Suprapubic skin (tissue), 4 donors: ENCODE measurements around the gene METTL21A. TPM values are rescaled to one million over a fixed set of nuclear protein-coding genes. Genes with fewer than 3 reads are reported as not detected.
A peak's percentile ranks its signal among the peaks of the same experiment; 100 is the strongest.
"Not testable (repeated sequence)": the region's sequence is repeated elsewhere in the genome, so short reads cannot be mapped to it uniquely, and the experiment has no call there.

Source experiments
- DNase-seq, 2 donors: peaks; one replicate each; pipeline ENCODE4 v3.0.0-alpha.2; 2019; ENCODE audit warnings: low spot score in 2 of 2
- H3K27ac ChIP-seq: fragments of 200-600 bp; sonication (generic); one replicate; pipeline ENCODE4 v1.5.1; 2019
- H3K27me3 ChIP-seq: fragments of 200-600 bp; sonication (generic); one replicate; pipeline ENCODE4 v1.5.1; 2019
- H3K36me3 ChIP-seq: fragments of 200-600 bp; sonication (generic); one replicate; pipeline ENCODE4 v1.5.1; 2019
- H3K4me1 ChIP-seq: fragments of 200-600 bp; sonication (generic); one replicate; pipeline ENCODE4 v1.5.1; 2019
- H3K4me3 ChIP-seq: fragments of 200-600 bp; sonication (generic); one replicate; pipeline ENCODE4 v1.5.1; 2019; ENCODE audit warnings: mild to moderate bottlenecking
- H3K9me3 ChIP-seq: fragments of 200-600 bp; sonication (generic); one replicate; pipeline ENCODE4 v1.5.1; 2019
- EP300 ChIP-seq: sonication (generic); formaldehyde crosslinking; IDR thresholded peaks from one replicate; pipeline ENCODE4 v1.6.1; 2017; ENCODE audit warnings: antibody characterized with exemption
- POLR2A ChIP-seq, 2 donors: fragments of 450-650 bp; IDR thresholded peaks; one replicate each; pipeline ENCODE4 v1.6.1; 2017; ENCODE audit warnings: antibody characterized with exemption in 2 of 2, mild to moderate bottlenecking in 2 of 2, moderate library complexity in 2 of 2
- POLR2AphosphoS5 ChIP-seq, 3 donors: sonication (generic); formaldehyde crosslinking; IDR thresholded peaks; one replicate each; pipeline ENCODE4 v1.6.1; 2017; ENCODE audit warnings: antibody characterized with exemption in 3 of 3
- WGBS: methylation state at CpG from one replicate; pipeline ENCODE4 v1.1.5; 2018; 5-methylcytosine and 5-hydroxymethylcytosine counted together
- total RNA-seq, 4 donors: library from RNA; depleted of rRNA; stranded (reverse); fragments of >200 nt; gene quantifications; one replicate each; pipeline ENCODE4 v1.1.0, GENCODE V29; 2016
- TF ChIP-seq, protein P1 (sequence below), 2 donors: fragments of 200-600 bp in 1 of 2; fragments of 450-650 bp in 1 of 2; sonication (generic) in 1 of 2; IDR thresholded peaks; one replicate each; pipeline ENCODE4 v1.5.1; 2016 to 2019; ENCODE audit warnings: antibody characterized with exemption in 2 of 2, mild to moderate bottlenecking in 1 of 2, moderate library complexity in 1 of 2

The METTL21A gene
- total RNA-seq, 4 donors from 2014 or later = 5.6 to 24.1 (median 8.0) TPM

DNA sequence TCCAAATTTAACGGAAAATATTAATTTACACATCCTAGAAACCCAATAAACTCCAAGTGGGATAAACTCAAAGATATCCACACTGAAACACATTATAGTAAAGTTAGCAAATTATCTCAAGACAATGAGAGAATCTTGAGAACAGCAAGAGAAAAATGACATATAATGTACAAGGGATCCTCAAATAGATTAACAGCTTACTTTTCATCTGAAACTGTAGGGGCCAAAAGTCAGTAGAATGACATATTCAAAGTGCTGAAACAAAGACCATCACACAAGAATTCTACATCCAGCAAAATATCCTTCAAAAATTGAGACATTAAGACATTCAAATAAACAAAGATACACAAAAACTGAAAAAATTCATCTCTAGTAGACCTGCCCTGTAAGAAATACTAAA, 18.7 kb upstream of the METTL21A start:
- H3K9me3 ChIP-seq = no peaks in the 10 kb centered on the region
- H3K27ac ChIP-seq = no peak overlapping the region
- 94% methylated on average over 1 of the region's 1 CpG for WGBS
- DNase-seq = no peak
- no peaks in the 10 kb centered on the region for H3K36me3 ChIP-seq
- no peaks in the 10 kb centered on the region for H3K27me3 ChIP-seq
- no peak overlapping the region for H3K4me3 ChIP-seq
- TF ChIP-seq EP300 (no peak), POLR2AphosphoS5 (IDR thresholded peaks at IDR 0.05) (no peak), POLR2A (IDR thresholded peaks at IDR 0.05) (no peak)
- TF ChIP-seq, protein P1, sequence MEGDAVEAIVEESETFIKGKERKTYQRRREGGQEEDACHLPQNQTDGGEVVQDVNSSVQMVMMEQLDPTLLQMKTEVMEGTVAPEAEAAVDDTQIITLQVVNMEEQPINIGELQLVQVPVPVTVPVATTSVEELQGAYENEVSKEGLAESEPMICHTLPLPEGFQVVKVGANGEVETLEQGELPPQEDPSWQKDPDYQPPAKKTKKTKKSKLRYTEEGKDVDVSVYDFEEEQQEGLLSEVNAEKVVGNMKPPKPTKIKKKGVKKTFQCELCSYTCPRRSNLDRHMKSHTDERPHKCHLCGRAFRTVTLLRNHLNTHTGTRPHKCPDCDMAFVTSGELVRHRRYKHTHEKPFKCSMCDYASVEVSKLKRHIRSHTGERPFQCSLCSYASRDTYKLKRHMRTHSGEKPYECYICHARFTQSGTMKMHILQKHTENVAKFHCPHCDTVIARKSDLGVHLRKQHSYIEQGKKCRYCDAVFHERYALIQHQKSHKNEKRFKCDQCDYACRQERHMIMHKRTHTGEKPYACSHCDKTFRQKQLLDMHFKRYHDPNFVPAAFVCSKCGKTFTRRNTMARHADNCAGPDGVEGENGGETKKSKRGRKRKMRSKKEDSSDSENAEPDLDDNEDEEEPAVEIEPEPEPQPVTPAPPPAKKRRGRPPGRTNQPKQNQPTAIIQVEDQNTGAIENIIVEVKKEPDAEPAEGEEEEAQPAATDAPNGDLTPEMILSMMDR (IDR thresholded peaks at IDR 0.05) = no peak
- H3K4me1 ChIP-seq = no peaks in the 10 kb centered on the region

DNA sequence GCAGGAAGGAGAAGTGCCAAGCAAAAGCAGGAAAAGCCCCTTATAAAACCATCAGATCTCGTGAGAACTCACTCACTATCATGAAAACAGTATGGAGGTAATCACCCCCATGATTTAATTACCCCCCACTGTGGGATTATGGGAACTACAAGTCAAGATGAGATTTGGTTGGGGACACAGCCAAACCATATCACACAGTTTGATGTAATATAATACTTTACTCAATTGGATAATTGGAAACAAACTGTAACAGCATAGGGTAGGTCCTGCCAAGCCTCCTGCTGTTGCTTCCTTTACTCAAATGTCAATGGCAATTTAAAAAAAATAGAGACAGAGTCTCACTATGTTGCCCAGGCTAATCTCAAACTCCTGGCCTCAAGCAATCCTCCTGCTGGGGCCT, 15.5 kb upstream of the METTL21A start:
- Histone ChIP-seq H3K9me3 (no peaks in the 10 kb centered on the region), H3K4me1 (no peaks in the 10 kb centered on the region), H3K27me3 (no peaks in the 10 kb centered on the region), H3K4me3 (no peak overlapping the region), H3K36me3 (no peaks in the 10 kb centered on the region), H3K27ac (no peak overlapping the region)
- TF ChIP-seq POLR2A (IDR thresholded peaks at IDR 0.05) (no peak), POLR2AphosphoS5 (IDR thresholded peaks at IDR 0.05) (no peak), EP300 (no peak)
- TF ChIP-seq, protein P1 (IDR thresholded peaks at IDR 0.05) = no peak
- no peak for DNase-seq
- 70% methylated on average over 1 of the region's 1 CpG for WGBS

DNA sequence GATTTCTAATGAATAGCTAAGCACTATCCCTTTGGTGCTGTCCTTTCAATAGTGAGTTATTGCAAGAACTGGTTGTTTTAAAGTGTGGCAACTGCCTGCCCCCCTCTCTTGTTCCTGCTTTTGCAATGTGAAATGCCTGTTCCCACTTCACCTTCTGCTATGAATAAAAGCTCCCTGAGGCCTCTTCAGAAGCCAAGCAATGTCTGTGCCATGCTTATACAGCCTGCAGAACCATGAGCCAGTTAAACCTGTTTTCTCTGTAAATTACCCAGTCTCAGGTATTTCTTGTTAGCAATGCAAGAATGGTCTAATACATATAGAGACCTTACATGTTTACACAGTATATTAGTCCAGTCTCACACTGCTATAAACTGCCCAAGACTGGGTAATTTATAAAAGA, 15.0 kb upstream of the METTL21A start:
- TF ChIP-seq, protein P1 (IDR thresholded peaks at IDR 0.05) = no peak
- TF ChIP-seq EP300 (no peak), POLR2A (IDR thresholded peaks at IDR 0.05) (no peak), POLR2AphosphoS5 (IDR thresholded peaks at IDR 0.05) (no peak)
- H3K4me1 ChIP-seq = no peaks in the 10 kb centered on the region
- DNase-seq = no peak

DNA sequence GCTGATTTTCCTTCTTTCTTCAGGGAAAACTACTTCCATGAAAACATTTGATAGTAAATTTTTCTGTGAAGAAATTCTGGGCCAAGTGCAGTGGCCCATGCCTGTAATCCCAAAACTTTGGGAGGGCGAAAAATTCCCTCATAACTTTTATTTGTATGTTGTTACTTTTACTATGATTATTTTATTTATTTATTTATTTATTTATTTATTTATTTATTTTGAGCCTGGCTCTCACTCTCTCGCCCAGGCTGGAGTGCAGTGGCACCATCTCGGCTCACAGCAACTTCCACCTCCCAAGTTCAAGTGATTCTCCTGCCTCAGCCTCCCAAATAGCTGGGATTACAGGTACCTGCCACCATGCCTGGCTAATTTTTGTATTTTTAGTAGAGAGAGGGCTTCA, 14.1 kb upstream of the METTL21A start:
- H3K36me3 ChIP-seq, H3K27ac ChIP-seq, H3K27me3 ChIP-seq, H3K4me1 ChIP-seq, H3K4me3 ChIP-seq, DNase-seq, H3K9me3 ChIP-seq: not testable (repeated sequence)
- 96% methylated on average over 3 of the region's 3 CpGs for WGBS

More for the DNA sequence above, 15.0 kb upstream of the METTL21A start:
- H3K4me3 ChIP-seq = no peak overlapping the region
- no peaks in the 10 kb centered on the region for H3K9me3 ChIP-seq
- H3K27me3 ChIP-seq = no peaks in the 10 kb centered on the region
- H3K36me3 ChIP-seq = no peaks in the 10 kb centered on the region
- no peak overlapping the region for H3K27ac ChIP-seq

DNA sequence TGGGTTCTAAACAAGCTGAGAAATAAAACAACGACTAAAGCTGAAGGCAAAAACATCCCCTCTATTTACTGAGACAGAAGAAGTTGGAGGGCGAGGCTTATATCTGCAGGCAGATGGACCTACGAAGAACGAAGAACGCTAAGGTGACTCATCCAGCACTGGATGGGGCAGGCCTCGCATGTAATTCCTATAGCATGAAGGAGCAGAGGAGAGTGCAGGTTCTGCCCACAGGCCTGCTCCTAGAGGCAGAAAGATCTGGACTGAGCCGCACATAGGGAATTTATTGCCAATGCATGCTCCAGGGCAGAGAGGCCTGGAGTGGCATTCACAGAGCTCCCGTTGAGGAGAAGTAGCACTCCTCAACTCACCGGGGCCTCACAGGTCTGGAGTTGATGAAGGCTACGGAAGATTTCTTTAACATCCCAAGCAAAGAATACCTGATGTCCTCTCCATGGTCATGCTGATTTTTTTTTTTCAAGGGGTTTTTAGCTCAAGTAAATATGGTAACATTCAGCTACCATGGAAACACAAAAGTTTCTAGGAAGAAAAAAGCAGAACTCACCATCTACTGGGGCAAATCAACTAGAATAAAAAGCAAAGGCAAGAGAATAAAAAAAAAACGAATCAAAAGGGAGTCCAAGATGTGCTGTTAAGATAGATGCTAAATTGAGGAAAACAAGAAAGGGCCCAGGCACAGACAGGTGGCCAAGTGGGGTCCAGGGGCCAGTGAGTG, 10.4 kb upstream of the METTL21A start:
- DNase-seq = peak in 1 of 2 donors; percentile 32
- Histone ChIP-seq H3K36me3 (no peaks in the 10 kb centered on the region), H3K4me3 (no peak overlapping the region), H3K27ac (no peak overlapping the region), H3K9me3 (no peaks in the 10 kb centered on the region), H3K4me1 (peaks cover 7% of the 10 kb centered on the region), H3K27me3 (no peaks in the 10 kb centered on the region)
- TF ChIP-seq POLR2A (IDR thresholded peaks at IDR 0.05) (no peak), EP300 (no peak), POLR2AphosphoS5 (IDR thresholded peaks at IDR 0.05) (no peak)
- TF ChIP-seq, protein P1 (IDR thresholded peaks at IDR 0.05) = no peak
- WGBS = 67% methylated on average over 11 of the region's 11 CpGs

DNA sequence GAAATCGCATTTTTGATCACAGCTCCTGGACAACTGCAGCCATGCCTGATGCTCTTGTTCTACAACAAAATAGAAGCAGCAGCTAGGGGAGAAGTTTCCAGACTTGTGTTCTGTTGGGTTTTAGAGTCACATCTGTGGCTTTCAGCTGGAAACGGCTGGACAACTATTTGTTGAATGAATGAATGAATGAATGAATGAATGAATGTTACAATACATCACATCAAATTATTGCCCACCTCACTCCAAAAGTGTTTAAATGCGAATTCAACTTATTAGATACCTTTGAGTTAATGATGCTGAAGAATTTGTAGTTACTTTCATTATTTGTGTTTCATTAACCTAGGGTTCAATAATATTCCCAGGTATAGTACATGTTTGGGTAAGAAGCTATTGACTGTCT, 8.5 kb upstream of the METTL21A start:
- WGBS = 89% methylated on average over 3 of the region's 3 CpGs
- no peaks in the 10 kb centered on the region for H3K36me3 ChIP-seq
- H3K4me3 ChIP-seq = no peak overlapping the region
- no peak for DNase-seq
- peaks cover 7% of the 10 kb centered on the region for H3K4me1 ChIP-seq
- no peaks in the 10 kb centered on the region for H3K9me3 ChIP-seq
- no peaks in the 10 kb centered on the region for H3K27me3 ChIP-seq
- no peak for TF ChIP-seq POLR2AphosphoS5 (IDR thresholded peaks at IDR 0.05)
- no peak for TF ChIP-seq EP300
- TF ChIP-seq POLR2A (IDR thresholded peaks at IDR 0.05) = no peak
- TF ChIP-seq, protein P1 (IDR thresholded peaks at IDR 0.05) = no peak
- no peak overlapping the region for H3K27ac ChIP-seq
